ENCODE measurements around the gene CAPZB.

CAPZB gene

DNA sequence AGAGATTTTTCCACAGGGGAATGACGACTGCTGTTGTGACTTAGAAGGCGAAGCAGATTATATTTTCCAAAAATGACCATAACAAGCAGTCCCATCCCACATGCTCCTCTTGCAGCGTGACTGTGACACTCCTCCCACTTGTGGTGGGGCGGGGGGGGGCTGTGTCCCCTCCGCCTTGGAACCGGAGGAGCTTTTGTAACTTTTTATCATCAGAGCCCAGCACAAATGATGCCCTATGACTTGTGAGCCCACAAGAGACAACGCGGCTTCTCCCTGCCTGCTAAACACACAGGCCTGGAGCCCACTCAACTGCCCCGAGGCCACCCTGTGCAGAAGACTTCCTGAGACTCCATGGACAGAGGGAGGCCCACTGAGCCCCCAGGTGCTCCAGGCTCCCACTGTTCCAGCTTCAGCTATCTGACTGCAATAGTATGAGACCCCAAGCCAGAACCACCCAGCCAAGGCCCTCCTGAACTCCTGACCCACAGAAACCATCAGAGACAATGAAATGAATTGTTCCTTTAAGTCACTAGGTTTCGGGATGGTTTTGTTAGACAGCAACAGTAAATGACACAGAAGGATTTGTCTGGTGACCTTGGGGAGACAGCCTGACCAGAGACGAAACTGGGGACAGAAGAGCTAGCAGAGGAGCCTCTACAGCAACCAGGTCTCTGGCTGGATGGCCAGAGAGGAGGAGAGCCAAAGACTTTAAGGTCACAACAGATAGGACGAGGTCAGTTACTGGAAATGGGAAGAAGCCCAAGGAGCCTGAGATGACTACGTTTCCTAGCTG, 58.8 kb downstream of the CAPZB start:
- no peak for DNase-seq

DNA sequence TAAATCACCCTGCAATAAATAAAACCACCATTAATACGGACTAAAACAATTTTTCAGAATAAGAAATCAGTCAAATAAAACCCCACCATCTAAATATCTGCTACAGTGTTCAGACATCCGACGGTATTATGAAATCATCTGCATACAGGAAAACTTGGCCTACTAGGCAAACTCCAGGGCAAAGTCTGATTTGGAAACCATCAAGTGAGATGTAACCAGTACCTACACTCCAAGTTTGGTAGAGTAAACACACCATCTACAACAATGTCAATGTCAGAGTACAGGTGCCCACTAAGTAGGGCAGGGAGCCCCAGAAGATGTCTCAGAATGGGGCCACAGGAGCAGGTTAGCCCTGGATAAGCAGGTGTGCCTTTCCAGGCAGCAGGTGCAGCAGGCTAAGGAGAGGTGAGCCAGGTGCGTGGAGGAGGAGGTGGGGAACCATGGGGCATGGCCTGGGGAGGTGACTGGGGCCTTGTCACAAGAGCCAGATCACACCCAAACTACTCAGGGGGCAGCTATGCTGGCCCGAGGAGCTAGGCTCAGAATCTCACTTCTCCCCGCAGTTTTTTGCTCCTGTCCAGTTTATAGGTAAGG, 59.6 kb downstream of the CAPZB start:
- DNase-seq: no peak

DNA sequence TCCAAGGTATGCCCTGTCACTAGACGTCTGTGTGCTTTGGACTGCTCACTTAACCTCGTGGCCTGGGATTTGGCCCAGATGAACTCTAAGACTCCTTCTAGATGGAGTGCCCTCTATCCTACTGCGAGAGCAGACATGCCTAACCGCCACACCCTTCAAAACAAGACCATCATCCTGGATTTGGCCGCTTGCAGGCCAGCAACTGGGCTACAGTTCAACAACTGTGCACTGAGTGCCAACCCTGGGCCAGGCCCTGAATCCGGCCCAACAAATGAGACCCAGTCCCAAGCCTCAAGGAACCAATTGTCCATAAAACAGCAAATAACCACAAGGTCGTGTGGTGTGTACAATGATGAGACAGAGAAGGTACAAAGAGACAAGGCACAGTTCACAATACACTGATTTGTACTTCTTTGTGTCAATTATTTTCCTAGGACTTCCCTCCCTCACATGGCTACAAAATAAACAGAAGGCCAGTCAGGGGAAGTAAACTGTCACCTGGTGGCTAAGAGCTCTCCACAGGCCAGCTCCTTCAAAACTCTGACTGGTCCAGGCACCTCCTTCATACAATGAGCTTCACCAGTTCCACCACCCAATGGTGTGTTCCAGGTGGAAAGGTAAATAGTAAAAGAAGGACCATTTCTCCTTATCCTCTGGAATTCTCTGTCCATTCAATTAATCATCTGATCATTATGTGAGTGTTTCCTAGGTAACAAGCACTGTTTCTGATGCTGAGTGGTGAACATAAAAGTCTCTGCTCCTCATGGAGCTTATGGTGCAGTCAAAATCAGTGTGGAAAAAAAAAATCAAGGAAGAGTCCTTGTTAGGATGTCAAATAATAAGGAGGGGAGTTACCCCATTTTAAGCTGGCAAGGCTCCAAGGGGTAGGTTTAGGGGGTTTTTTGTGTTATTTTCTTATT, 60.4 kb downstream of the CAPZB start:
- DNase-seq: no peak

DNA sequence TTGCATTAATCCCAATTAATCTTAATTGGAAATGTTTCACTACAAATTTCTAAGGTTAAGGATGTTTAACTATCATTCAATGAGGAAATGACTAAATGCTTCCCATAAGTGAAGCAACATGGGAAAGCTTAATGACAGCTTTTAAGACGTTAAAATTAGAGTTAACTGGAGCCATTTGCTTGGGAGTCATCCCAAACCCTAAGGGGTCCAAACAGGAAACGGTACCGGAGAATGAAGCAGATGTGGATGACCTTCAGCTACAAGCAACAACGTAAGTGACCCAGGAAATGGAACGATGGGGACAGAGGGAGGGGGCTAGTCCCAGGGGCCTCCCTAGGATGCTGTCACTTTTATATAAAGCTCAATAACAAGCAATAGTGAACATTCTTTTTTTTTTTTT, 62.2 kb downstream of the CAPZB start:
- no peak for DNase-seq

DNA sequence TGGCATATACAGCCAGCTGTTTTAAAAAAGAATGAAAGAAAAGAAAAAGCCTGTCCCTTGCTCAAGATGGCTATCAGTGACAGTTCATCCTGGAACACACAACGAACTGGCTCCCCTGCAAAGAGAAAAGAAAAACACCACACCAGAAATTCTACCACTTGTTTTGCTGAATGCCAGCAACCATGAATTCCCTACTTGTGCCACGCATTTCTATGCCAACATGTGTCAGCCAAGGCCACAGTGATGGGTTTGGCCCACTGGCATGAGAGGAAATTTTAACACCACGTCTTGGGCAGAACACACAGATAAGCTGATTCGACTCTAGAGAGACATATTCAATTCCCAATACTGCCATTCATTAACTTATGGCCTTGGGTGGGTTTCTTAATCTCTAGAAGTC, 64.0 kb downstream of the CAPZB start:
- no peak for DNase-seq

DNA sequence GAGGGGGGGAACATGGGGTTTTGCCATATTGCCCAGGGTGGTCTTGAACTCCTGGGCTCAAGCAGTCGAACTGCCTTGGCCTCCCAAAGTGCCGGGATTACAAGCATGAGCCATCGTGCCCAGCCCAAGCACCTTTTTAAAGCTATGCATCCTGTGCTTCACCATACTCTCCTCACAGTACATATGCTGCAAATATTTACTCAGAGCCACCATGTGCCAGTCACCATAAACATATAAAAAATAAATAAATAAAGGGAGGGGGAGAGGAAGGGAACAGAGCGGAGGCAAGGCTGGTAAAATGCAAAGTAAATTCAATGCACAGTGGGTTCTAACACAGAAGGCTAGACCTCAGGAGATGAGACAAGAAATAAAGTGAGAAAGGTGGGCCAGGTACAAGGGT, 64.7 kb downstream of the CAPZB start:
- DNase-seq: no peak

DNA sequence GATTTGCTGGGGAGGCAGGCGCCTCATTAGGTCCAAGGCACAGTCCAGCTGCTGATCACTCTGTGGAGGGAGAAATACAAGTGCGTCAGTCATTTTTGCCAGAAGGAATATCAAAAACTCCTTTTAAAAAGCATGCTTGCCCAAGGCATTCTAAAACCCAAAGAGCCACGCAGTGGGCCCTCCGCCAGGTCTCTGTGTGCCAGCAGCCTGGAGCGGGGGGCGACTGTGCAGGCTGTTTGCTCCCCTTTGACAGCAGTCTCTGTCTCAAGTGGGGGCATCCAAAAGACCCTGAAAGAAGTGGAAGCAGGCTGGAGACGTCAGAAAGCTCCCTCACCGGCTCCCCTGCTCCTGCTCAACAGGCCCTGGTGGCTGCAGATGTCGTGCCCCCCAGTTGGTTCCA, 65.6 kb downstream of the CAPZB start:
- no peak for DNase-seq

DNA sequence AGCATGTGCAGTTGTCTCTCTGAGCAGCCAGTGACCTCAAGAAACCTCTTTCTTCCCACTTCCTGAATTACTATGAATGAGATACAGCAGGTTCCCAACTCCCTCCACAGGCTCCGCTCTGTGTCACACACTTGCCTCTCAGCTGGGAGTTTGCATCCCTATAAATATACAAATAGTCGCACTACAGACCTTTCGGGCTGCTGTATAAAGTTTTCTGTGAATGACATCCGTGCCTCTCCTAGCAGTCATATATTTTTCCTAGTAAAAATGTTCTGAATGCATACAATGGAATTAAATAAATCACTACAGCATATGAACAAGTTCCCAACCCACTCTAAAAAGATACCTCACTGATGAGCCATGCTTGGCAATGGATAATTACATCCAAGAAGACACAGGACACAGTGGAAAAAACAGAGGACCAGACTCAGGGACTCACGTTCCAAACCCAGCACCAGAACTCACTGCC, 66.8 kb downstream of the CAPZB start:
- no peak for DNase-seq

DNA sequence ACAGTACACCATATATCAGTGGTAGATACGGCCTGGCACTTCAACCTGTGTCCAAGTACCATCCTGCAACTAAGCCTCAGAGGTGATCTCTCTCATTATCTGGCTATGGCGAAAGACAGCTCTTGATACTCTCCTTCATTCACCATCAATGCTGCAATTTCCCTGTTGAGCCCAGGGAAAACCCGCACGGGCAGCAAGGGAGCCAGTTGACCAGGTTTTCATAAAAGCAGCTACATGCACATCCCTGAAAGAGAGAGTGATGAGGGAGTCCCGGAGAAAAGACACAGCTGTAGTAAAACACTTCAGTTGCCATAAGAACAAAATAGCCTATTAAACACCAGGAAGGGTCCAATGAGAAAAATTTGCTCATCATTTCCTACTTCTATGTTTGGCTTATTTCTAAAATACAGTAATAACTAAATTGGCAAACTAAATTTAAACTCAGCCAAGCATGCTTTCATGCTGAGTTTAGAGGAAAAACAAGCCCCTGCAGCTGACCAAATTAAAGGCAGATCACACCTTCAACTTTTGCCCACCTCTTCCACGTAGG, 68.3 kb downstream of the CAPZB start:
- no peak for DNase-seq

DNA sequence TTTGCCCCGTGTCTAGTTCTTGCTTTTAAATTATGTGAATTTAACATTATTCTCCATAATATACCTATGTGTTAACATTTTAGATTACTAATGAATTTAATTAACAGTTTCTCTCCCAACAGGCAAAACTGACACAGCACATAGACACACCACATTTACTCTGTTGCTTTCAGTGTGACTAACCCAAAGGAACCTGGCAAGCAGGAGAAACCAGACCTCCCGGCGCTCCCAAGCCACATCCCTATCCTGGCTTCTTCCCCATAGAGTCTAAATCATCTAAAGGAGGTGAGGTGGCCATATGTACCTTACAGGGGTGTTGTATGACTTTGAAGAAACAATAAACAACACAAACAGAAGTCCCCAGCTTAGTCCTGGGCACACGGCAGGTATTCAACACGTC, 69.2 kb downstream of the CAPZB start:
- DNase-seq: no peak

DNA sequence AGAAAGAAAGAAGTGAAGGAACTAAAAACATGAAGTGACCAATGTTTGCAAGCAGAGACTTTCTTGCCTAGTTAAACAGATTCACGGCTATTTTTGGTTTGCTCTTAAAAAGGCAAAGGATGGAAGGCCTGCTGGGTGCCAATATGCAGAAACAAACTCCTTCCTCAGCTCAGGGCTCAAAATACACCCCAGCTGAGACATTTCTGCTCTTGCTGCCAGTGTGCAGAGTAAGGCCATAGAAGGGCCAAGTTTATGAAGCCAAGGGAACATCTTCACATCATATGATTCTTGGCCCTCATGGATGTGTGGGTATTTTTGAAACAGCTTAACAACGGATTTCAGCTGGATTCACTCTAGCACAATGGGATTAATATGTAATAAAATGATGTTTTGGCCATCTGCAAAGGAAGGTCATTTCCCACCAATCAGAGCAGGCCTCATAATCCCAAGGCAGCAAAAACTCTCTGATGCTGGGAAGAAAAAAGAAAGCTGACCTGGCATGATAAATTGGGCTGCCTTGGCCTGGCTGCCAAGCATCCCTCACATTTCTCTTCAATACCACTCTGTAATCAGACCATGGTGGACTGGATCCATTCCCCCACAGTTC, 70.7 kb downstream of the CAPZB start:
- DNase-seq: no peak

DNA sequence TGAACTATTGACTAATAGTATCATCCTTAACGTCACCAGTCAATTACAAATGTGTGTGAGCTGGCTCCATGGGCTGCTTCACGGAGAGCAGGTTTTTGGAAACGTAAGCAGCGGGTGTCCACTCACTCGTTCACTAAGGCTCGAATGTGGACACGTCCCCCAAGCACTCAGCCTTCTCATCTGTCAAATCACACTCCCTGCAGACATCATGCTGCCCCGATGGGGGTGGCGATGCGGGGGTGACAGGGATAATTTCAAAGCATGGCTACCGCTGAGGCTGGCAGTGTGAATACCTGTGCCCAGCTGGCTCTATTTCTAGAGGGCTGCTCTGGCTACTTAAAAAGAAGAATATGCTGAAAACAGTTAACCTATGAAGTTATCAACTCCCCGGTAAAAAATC, 71.3 kb downstream of the CAPZB start:
- DNase-seq: no peak

DNA sequence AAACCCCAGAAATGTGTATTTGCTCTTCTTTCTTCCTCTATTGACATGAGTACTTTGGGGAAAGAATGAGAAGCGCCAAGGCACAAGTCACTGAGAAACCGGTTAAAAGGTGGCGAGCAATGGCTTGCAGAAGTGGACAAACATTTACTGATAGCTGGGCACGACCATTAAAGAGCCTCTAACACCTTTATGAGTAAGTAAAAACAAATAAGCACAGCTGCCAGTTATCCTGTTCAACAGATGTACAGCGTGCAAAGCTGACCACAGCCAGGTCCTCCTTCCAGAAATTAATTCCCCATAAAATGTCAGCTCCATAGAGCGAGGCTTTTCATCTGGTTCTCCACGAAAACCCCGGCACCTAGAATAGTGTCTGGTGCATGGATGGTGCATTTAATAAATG, 72.7 kb downstream of the CAPZB start:
- DNase-seq: no peak

DNA sequence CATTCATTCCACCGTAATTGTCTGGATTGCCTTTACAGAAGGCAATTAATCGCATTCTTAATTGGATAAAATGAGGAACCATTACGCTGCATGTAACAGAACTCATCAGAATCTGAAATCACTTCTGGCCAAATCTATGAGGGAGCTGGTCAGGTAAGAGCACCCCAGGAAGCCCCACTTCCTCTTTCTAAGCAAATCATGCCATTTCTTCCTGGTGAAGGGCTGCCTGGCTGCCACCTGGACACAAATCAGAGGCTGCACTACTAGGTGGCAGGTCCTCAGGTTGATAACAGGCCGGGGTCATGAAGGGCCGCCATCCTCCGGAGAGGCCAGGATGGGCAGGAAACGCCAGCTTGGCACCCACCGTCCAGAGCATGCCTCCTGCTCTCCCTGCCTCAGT, 73.7 kb downstream of the CAPZB start:
- DNase-seq: no peak

DNA sequence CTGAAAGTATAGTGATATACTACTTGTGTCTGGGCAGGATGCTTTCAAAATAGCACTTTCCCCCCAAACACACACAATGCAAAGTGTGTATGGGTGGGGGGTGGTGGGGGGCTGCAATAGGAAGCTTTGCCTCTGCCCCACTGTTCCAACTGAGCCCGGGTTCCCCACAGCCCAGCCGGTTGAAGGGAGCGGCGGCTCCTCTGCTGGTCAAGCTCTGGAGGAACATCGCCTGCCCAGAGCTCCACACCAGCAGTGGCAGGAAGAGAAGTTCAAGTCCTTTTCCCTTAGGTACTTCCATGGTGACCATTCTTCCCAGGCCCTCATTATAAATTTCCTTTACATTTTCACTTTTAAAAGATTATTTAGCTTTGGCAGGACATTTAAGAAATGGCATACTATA, 74.9 kb downstream of the CAPZB start:
- no peak for DNase-seq

DNA sequence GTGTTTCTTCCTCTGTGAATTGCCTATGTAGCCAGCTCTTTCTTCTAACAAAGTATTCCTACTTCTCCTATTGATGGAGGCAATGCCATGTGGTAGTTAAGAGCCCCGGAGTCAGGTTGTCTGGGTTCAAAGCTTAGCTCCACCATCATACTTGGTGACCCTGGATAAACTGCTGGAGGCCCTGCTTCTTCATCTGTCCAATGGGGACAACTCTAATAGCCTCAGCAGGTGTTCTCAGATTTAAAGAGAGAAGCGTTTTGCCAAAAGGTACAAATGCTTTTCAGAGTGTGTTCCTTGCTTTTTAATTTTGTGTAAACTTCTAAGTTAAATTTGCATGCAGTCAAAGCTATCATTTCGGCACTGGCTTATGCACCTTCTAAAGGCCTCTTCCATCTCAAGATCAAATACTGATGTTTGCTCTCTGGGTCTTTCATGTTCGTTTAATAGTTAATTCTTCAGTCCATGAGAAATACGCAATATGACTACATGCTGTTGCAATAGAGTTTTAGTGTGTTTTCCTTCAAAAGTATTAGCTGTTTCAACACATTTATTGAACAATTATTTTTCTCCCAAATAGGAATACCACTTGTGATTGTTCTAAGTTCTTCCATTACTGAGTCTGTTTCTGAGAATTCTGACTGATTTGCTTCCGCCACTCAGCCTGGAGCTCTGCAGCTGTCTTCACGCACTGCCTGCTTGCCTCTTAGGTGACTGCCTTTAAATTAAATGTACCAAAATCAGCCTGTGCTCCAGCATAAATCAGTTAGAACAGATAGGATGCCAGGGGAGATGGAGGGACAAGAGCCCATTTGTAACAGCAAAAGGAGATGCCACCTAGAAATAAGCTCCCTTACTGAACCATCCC, 75.6 kb downstream of the CAPZB start:
- no peak for DNase-seq

DNA sequence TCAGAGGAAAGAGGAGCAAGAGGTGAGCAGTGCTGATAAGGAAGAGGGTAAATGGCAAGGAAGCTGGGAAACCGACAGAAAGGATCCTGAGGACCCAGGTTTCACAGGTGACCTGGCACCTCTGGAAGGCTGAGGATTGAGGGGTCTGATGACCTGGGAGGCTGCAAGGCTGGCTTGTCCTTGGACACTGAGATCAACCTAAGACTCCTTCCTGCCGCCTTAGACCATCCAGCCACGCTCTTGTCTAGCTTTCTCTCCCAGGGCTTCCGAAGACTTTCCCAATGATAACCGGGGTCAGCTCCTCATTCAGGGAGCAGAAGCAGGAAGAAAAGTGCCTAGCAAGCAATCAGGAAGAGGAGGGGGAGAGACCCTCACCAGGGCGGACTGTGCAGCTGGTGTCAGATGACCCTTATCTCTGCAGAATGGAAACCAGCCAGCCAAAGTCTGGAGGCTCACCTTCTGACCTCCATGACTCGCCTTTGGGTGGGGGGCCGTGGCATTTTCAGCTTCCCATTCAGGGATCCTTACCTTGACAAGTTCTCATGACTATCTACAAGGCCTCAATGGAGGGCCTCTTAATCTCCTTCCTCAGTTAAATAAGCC, 77.7 kb downstream of the CAPZB start:
- DNase-seq: no peak

DNA sequence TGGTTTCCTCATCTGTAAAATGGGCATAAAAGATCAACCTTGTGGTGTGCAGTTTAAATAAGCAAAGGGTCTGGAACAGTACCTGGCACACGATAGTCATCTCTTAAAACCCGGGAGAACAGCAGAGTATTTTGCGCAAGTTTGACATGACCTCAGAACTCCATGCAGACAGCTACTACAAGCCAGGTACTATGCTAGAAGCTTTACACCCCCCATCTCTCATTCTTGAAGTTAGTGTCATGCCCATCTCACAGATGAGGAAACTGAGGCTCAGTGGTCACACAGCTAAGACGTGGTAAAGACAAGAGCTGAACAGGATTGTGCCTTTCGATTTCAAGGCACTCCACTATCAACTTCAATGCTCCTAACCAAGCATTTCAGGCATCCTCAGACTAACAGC, 78.7 kb downstream of the CAPZB start:
- DNase-seq: no peak

DNA sequence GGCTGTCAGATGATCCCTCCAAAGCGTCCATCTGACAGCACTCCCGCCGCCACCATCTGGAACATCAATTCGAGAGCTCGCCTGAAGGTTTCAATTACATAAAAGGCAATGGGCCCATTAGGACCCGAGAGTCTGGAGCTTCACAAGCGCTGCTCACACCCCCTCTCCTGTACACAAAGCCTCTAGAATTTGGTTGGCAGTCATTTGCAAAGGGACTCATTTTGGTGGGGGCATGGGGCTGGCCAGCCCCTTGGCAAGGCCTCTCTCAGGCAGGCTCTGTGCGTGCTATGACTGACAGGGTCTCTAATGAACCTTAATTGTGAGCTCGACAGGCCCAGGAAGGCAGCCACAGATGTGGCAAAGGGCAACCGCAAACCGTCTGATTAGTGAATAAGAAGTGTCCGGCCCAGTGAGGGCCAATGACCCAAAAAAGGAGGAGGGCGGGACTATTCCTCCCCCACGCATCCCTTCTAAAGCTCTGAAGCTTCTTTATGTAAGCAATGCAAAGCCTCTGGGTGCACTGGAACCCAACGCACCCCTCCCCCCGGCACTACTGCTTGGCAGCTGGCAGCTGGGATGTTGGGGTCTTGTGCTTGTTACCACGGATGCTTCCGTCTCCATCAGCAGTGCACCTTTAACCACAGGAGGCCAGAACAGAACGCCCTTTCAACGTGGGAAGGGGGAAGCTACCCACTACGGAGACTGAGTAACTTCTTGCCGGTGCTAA, 79.4 kb downstream of the CAPZB start:
- no peak for DNase-seq

DNA sequence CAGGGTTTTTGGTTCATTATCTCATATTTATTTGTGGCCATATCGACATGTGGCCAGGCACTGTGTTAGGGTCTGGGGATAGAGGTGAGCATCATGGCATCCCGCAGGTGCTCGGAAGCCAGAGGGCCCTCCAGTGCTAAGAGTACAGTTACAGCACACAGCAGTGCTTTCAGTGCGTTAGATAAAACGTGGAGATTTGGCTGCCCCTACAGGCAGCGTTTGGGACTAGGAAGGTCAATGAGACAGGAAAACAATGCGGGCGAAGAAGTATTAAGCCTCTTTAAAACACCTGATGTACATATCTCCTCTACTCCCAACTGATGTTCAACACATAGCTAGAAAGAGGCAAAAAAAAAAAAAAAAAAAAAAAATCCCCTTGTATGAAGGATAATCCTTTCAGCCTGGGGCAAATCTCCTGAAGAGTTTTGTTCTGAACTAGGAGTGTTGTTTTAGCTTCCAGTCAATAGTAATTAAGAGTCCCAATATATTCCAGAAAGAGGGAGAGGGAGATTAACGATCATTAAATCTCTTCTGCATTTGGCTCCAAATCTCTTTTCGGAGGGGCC, 80.1 kb downstream of the CAPZB start:
- DNase-seq: no peak
